Smooth muscle cell of the coronary artery (primary cell): Measurements from ENCODE around the gene RNASE13. TPM values are rescaled to one million over a fixed set of nuclear protein-coding genes. Genes with fewer than 3 reads are reported as not detected.

ENCODE experiments used
- total RNA-seq: library from RNA; depleted of rRNA; stranded (reverse); fragments of >200 nt; gene quantifications from 2 replicates; pipeline ENCODE4 v1.2.3, GENCODE V29; 2014; ENCODE audit warnings: low replicate concordance

RNASE13 gene, protein sequence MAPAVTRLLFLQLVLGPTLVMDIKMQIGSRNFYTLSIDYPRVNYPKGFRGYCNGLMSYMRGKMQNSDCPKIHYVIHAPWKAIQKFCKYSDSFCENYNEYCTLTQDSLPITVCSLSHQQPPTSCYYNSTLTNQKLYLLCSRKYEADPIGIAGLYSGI
- not detected in 2 replicates for total RNA-seq

DNA sequence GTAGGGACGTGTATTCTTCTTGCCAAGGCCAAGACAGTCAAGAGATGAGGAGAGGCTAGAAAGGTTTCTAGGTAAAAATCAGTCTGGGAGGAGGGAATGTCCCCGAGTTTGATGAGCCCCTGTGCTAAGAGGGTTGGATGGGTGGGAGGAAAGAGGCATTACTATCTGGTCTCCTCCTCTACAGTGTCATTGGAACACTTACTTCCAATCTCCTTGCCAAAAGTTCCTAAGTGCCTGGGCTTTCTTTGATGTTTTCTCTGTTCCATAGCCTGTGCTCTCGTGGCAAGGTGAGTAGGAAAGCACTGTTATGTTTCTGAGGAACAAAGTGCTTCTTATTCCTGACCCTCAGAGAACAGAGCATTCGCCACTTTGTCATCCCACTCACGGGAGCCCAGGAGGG is at the start of gene RNASE13:
RNASE13 (minus strand) TSS at position 101 of the 400 bp plus-strand sequence. CDS start 519 bp downstream, outside the sequence.

DNA sequence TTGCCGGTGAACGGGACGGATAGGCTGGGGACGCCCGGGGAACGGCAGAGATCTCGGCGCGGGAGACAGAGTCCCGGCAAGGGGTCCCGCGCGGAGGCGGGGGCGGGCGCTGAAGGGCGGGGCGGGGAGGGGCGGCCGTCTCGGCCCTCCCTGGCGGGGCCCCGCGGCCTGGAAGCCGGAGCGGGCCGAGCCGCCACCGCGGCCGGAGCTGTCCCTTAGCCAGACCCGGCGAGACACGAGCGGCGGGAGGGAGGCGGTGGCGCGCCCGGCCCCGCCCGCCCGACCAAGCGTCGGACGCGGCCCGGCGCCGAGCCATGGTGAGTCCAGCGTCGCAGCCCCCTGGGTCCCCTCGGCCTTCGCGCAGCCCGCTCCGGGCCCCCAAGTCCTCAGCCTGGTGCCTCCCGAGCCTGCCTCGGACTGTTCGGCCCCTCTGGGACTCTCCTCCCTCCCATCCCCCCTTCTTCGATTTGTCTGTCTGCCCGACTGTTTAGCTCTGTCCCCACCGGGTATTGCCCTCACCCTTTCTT is 35.5 kb upstream of the RNASE13 start, which contains the start of gene ARHGEF40:
ARHGEF40 (plus strand) TSS at position 222 of the 527 bp plus-strand sequence; CDS start at position 315, 93 bp downstream.

GRCh38 chr14:21057803-21058675 is 23.4 kb upstream of the RNASE13 start, which contains the start of gene RNASE8:
RNASE8 (plus strand) TSS chr14:21057822; CDS start chr14:21057893, 71 bp downstream.

DNA sequence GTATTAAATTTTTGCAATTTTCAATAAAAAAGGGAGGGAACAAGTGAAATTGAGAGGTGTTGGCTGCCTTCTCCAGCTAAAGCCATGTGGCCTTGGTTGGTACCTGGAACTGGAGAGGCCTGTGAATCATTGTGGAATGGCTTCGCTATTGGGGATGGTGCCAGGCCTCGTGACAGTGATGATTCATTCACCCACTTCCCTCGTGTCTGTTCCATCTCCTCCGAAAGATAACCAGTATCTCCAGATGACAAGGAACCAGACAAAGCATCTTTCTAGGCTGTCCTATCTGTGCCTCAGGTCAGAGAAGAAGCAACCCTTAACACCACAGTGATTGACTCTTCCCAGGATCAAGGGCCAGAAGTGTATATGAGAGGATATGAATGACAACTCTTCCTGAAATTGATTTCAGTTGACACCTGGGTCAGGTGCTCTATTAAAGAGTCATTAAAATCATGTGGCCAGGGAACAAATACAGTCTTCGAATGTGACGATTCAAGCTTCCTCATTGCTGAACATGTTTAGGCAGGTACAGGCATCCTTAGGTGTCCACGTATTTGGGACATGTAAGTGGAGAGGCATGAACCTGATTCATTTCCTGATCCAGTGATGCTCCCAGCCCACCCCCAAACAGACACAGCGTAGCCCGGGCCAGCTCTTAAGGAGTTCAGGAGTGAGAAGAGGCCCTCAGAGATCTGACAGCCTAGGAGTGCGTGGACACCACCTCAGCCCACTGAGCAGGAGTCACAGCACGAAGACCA is 7.2 kb upstream of the RNASE13 start, which contains the start of gene RNASE7:
RNASE7 (plus strand) TSS at position 687 of the 758 bp plus-strand sequence. CDS start 631 bp downstream, outside the sequence.

GRCh38 chr14:21029917-21030316 is 4.7 kb downstream of the RNASE13 start, which contains the start of gene TPPP2:
TPPP2 (plus strand) TSS chr14:21030217; CDS start chr14:21030582, 365 bp downstream.

GRCh38 chr14:21024585-21025370 is 9.8 kb downstream of the RNASE13 start, which contains the start of gene NDRG2:
NDRG2 (minus strand) TSS chr14:21025061; CDS start chr14:21023315, 1,746 bp downstream.

DNA sequence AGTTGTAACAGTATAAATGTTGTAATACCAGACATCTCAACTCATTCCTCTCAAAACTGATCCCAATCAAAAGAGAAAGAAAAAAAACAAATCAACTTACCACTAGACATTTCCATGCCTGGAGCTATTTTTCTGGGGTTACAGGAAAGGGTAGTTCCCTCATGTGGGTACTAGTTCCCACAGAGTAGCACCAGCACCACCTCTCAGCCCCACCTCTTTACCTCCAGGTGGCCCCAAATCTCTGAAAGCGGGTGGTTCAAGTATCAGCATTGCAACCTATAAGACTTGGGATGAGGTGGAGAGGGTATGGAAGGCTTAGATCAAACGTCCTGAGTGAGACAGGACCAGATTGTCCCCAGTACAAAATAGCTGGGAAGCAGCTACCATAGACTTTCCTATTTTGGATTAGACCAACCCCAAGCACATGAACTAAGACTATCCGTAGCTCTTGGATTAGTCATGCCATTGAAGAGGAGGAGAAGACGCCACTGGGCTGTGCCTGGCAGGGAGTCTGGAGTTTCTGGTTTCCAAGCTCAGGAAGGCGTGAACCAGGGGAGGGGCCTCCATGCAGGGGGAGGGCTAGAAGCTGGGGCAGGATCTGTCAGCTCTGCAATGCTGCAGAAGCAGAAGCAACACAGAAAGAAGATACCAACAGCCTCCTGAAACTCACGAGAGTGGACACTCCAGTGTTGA is 35.8 kb downstream of the RNASE13 start, which contains the start of gene SLC39A2:
SLC39A2 (plus strand) TSS at position 620 of the 693 bp plus-strand sequence. CDS start 154 bp downstream, outside the sequence.

GRCh38 chr14:20989787-20990600 is 44.6 kb downstream of the RNASE13 start, which contains the start of gene METTL17:
METTL17 (plus strand) TSS chr14:20989980; CDS start chr14:20990003, 23 bp downstream.

Other genes starting within 250 kb of the RNASE13 start
- 0.75 and 0.82 TPM in 2 replicates for gene RNASE1, start 232.0 kb downstream of the RNASE13 start, total RNA-seq
- not detected in 2 replicates for gene RNASE3, start 143.4 kb downstream of the RNASE13 start, total RNA-seq
- not detected in 2 replicates for gene RNASE2, start 79.3 kb downstream of the RNASE13 start, total RNA-seq
- 19.3 and 27.7 TPM in 2 replicates for gene METTL17, start 44.8 kb downstream of the RNASE13 start, total RNA-seq
- gene SLC39A2, start 35.5 kb downstream of the RNASE13 start, total RNA-seq, result 1.3 TPM in 1 of 2 replicates, not detected in the other
- gene NDRG2, start 9.7 kb downstream of the RNASE13 start, total RNA-seq, result 1.9 and 2.3 TPM in 2 replicates
- not detected in 2 replicates for gene TPPP2, start 4.6 kb downstream of the RNASE13 start, total RNA-seq
- not detected in 2 replicates for gene RNASE7, start 7.6 kb upstream of the RNASE13 start, total RNA-seq
- gene RNASE8, start 23.0 kb upstream of the RNASE13 start, total RNA-seq, result not detected in 2 replicates
- 26.4 and 32.6 TPM in 2 replicates for gene ARHGEF40, start 35.5 kb upstream of the RNASE13 start, total RNA-seq
- 1.8 and 2.3 TPM in 2 replicates for gene ZNF219, start 63.8 kb upstream of the RNASE13 start, total RNA-seq
- gene TMEM253, start 66.3 kb upstream of the RNASE13 start, total RNA-seq, result 0.08 TPM in 1 of 2 replicates, not detected in the other
- gene OR5AU1, start 121.3 kb upstream of the RNASE13 start, total RNA-seq, result not detected in 2 replicates
- gene HNRNPC, start 234.6 kb upstream of the RNASE13 start, total RNA-seq, result 607 and 733 TPM in 2 replicates
- gene RPGRIP1, start 245.3 kb upstream of the RNASE13 start, total RNA-seq, result under 0.01 TPM in 1 of 2 replicates, not detected in the other